ENCODE results near the gene MICOS13.

- no peak for TF ChIP-seq CTCF (IDR thresholded peaks at IDR 0.05)
- no peak for TF ChIP-seq POLR2AphosphoS5 (IDR thresholded peaks at IDR 0.05)
Measured at GRCh38 chr19:5666921-5667610, 13.2 kb downstream of the MICOS13 start.
